ENCODE measurements around the gene F12. TPM values are rescaled to one million over a fixed set of nuclear protein-coding genes. Genes with fewer than 3 reads are reported as not detected.
A peak's percentile ranks its signal among the peaks of the same experiment; 100 is the strongest.

Gene F12
- total RNA-seq, 1 donor, result not detected

- H3K4me2 ChIP-seq (ENCODE audit: insufficient read depth, low read length), result no peak within 1 kb of the TSS
- no peaks in the 10 kb centered on the region for H3K36me3 ChIP-seq (ENCODE audit: insufficient read depth, low read length)
- no peak for TF ChIP-seq CTCF (IDR thresholded peaks at IDR 0.05; ENCODE audit: extremely low read depth, low read depth, low read length)
- H2AFZ ChIP-seq (ENCODE audit: low read length), result no peak within 1 kb of the TSS
- no peaks in the 10 kb centered on the region for H3K79me2 ChIP-seq (ENCODE audit: insufficient read depth, low read length)
- no peak within 1 kb of the TSS for H3K4me3 ChIP-seq (ENCODE audit: insufficient read depth, low read length)
- H3K9me3 ChIP-seq (ENCODE audit: low read depth, low read length), result no peaks in the 10 kb centered on the region
- peak; percentile 81 for DNase-seq (ENCODE audit: insufficient read length, low spot score, missing footprints)
- H3K27ac ChIP-seq (ENCODE audit: low read depth, low read length), result no peak within 1 kb of the TSS
- H3K4me1 ChIP-seq (ENCODE audit: insufficient read depth, low read length), result peaks cover 14% of the 10 kb centered on the region
- H3K27me3 ChIP-seq (ENCODE audit: insufficient read depth, low read length), result peaks cover 64% of the 10 kb centered on the region
- no peaks in the 10 kb centered on the region for H4K20me1 ChIP-seq (ENCODE audit: insufficient read depth, low read length)
These were observed 9.1 kb downstream of the F12 start, which contains the start of gene PFN3 for GRCh38 chr5:177399997-177400868. PFN3 (minus strand) TSS chr5:177400661; CDS start chr5:177400576, 85 bp downstream.

- peaks cover 56% of the 10 kb centered on the region for H3K27me3 ChIP-seq (ENCODE audit: insufficient read depth, low read length)
- no peak for TF ChIP-seq CTCF (IDR thresholded peaks at IDR 0.05; ENCODE audit: extremely low read depth, low read depth, low read length)
These were observed 11.4 kb downstream of the F12 start for GRCh38 chr5:177397875-177398390.

GRCh38 chr5:177396807-177397206 is 12.6 kb downstream of the F12 start:
- H3K27ac ChIP-seq (ENCODE audit: low read depth, low read length), result no peak overlapping the region
- no peaks in the 10 kb centered on the region for H3K4me1 ChIP-seq (ENCODE audit: insufficient read depth, low read length)
- H4K20me1 ChIP-seq (ENCODE audit: insufficient read depth, low read length), result no peaks in the 10 kb centered on the region
- no peak overlapping the region for H3K4me3 ChIP-seq (ENCODE audit: insufficient read depth, low read length)
- no peaks in the 10 kb centered on the region for H3K9me3 ChIP-seq (ENCODE audit: low read depth, low read length)
- no peak overlapping the region for H3K4me2 ChIP-seq (ENCODE audit: insufficient read depth, low read length)
- no peak for TF ChIP-seq CTCF (IDR thresholded peaks at IDR 0.05; ENCODE audit: extremely low read depth, low read depth, low read length)
- no peak overlapping the region for H2AFZ ChIP-seq (ENCODE audit: low read length)
- peak; percentile 57 for DNase-seq (ENCODE audit: insufficient read length, low spot score, missing footprints)
- no peaks in the 10 kb centered on the region for H3K79me2 ChIP-seq (ENCODE audit: insufficient read depth, low read length)
- no peaks in the 10 kb centered on the region for H3K36me3 ChIP-seq (ENCODE audit: insufficient read depth, low read length)
- peaks cover 44% of the 10 kb centered on the region for H3K27me3 ChIP-seq (ENCODE audit: insufficient read depth, low read length)

More at GRCh38 chr5:177397875-177398390, 11.4 kb downstream of the F12 start:
- no peak overlapping the region for H3K4me3 ChIP-seq (ENCODE audit: insufficient read depth, low read length)
- peak; percentile 73 for DNase-seq (ENCODE audit: insufficient read length, low spot score, missing footprints)
- H3K9me3 ChIP-seq (ENCODE audit: low read depth, low read length), result no peaks in the 10 kb centered on the region
- H2AFZ ChIP-seq (ENCODE audit: low read length), result no peak overlapping the region
- no peaks in the 10 kb centered on the region for H3K36me3 ChIP-seq (ENCODE audit: insufficient read depth, low read length)
- H3K4me2 ChIP-seq (ENCODE audit: insufficient read depth, low read length), result no peak overlapping the region
- H3K27ac ChIP-seq (ENCODE audit: low read depth, low read length), result no peak overlapping the region
- H3K4me1 ChIP-seq (ENCODE audit: insufficient read depth, low read length), result peaks cover 5% of the 10 kb centered on the region
- H4K20me1 ChIP-seq (ENCODE audit: insufficient read depth, low read length), result no peaks in the 10 kb centered on the region
- H3K79me2 ChIP-seq (ENCODE audit: insufficient read depth, low read length), result no peaks in the 10 kb centered on the region

GRCh38 chr5:177396078-177396477 is 13.3 kb downstream of the F12 start:
- H3K4me1 ChIP-seq (ENCODE audit: insufficient read depth, low read length), result no peaks in the 10 kb centered on the region
- no peaks in the 10 kb centered on the region for H3K9me3 ChIP-seq (ENCODE audit: low read depth, low read length)
- no peak overlapping the region for H3K27ac ChIP-seq (ENCODE audit: low read depth, low read length)
- TF ChIP-seq CTCF (IDR thresholded peaks at IDR 0.05; ENCODE audit: extremely low read depth, low read depth, low read length), result no peak
- DNase-seq (ENCODE audit: insufficient read length, low spot score, missing footprints), result peak; percentile 83
- H3K27me3 ChIP-seq (ENCODE audit: insufficient read depth, low read length), result peaks cover 37% of the 10 kb centered on the region
- H3K4me3 ChIP-seq (ENCODE audit: insufficient read depth, low read length), result no peak overlapping the region
- H3K4me2 ChIP-seq (ENCODE audit: insufficient read depth, low read length), result no peak overlapping the region
- no peaks in the 10 kb centered on the region for H3K79me2 ChIP-seq (ENCODE audit: insufficient read depth, low read length)
- no peaks in the 10 kb centered on the region for H4K20me1 ChIP-seq (ENCODE audit: insufficient read depth, low read length)
- H3K36me3 ChIP-seq (ENCODE audit: insufficient read depth, low read length), result no peaks in the 10 kb centered on the region
- no peak overlapping the region for H2AFZ ChIP-seq (ENCODE audit: low read length)

All from osteoblast (primary cell).